C1 segment of cervical spinal cord (tissue), 14 donors: ENCODE data around the gene RAMACL.
"Not testable (repeated sequence)": the region's sequence is repeated elsewhere in the genome, so short reads cannot be mapped to it uniquely, and the experiment has no call there.

Source experiments
- DNase-seq, 14 donors: peaks; one replicate each; lab custom pipeline; 2025; lab: John Stamatoyannopoulos, UW

Gene RAMACL

GRCh38 chr6:166556863-166557322 is 29.6 kb downstream of the RAMACL start:
- DNase-seq: peak; percentile 24 to 99 (median 88)

GRCh38 chr6:166556336-166556735 is 30.1 kb downstream of the RAMACL start:
- no peak for DNase-seq

GRCh38 chr6:166555086-166555485 is 31.4 kb downstream of the RAMACL start:
- DNase-seq: no peak

- no peak for DNase-seq
Observed at GRCh38 chr6:166554316-166554715, 32.2 kb downstream of the RAMACL start.

- DNase-seq: peak in 3 of 14 donors; percentile 52 to 58 (median 54)
Observed at GRCh38 chr6:166553563-166554271, 32.8 kb downstream of the RAMACL start.

- no peak for DNase-seq
Observed at GRCh38 chr6:166552600-166552999, 33.9 kb downstream of the RAMACL start.

- no peak for DNase-seq
Observed at GRCh38 chr6:166551754-166552495, 34.6 kb downstream of the RAMACL start.

- no peak for DNase-seq
Observed at GRCh38 chr6:166546653-166547052, 39.8 kb downstream of the RAMACL start.

GRCh38 chr6:166545156-166546034 is 41.1 kb downstream of the RAMACL start:
- no peak for DNase-seq

GRCh38 chr6:166544296-166544605 is 42.2 kb downstream of the RAMACL start:
- DNase-seq: no peak

GRCh38 chr6:166543603-166544295 is 42.7 kb downstream of the RAMACL start:
- no peak for DNase-seq

- DNase-seq: no peak
Observed at GRCh38 chr6:166542580-166542912, 43.9 kb downstream of the RAMACL start.

- DNase-seq: no peak
Observed at GRCh38 chr6:166541876-166542579, 44.5 kb downstream of the RAMACL start.

- DNase-seq: no peak
Observed at GRCh38 chr6:166541366-166541765, 45.1 kb downstream of the RAMACL start.

- no peak for DNase-seq
Observed at GRCh38 chr6:166540631-166541331, 45.7 kb downstream of the RAMACL start.

- DNase-seq: no peak
Observed at GRCh38 chr6:166539543-166539942, 46.9 kb downstream of the RAMACL start.

GRCh38 chr6:166539011-166539385 is 47.5 kb downstream of the RAMACL start:
- DNase-seq: not testable (repeated sequence)

GRCh38 chr6:166538297-166539010 is 48.0 kb downstream of the RAMACL start:
- no peak for DNase-seq

- no peak for DNase-seq
Observed at GRCh38 chr6:166534658-166535406, 51.6 kb downstream of the RAMACL start.
